AG04449 (cell line): ENCODE results near the gene MAL.

Experiments
- CTCF ChIA-PET: fragments of 350-600 bp; formaldehyde crosslinking; extraction: SDS; loops from one replicate; lab custom pipeline; 2021; ENCODE audit warnings: antibody characterized with exemption; lab: Yijun Ruan, JAX
- POLR2A ChIA-PET: fragments of 400-600, 350-600 bp; formaldehyde crosslinking; extraction: SDS; loops from one replicate; lab custom pipeline; 2020; ENCODE audit warnings: antibody characterized with exemption, inconsistent platforms; lab: Yijun Ruan, JAX
- DNase-seq: peaks from one replicate; pipeline ENCODE4 v3.0.0-alpha.2; 2010; ENCODE audit warnings: low read depth, low spot score
- H3K4me3 ChIP-seq: 2 replicates; pipeline ENCODE4 v1.5.1; 2011; ENCODE audit warnings: low read depth, mild to moderate bottlenecking, control low read depth, low read length
- TF ChIP-seq, protein P1 (sequence below): IDR thresholded peaks from one replicate; pipeline ENCODE4 v1.5.1; 2011; ENCODE audit warnings: mild to moderate bottlenecking, moderate library complexity, low read length, control low read depth, inconsistent platforms; ENCODE audit not compliant: insufficient read depth; ENCODE audit errors: missing control alignments

MAL gene

DNA sequence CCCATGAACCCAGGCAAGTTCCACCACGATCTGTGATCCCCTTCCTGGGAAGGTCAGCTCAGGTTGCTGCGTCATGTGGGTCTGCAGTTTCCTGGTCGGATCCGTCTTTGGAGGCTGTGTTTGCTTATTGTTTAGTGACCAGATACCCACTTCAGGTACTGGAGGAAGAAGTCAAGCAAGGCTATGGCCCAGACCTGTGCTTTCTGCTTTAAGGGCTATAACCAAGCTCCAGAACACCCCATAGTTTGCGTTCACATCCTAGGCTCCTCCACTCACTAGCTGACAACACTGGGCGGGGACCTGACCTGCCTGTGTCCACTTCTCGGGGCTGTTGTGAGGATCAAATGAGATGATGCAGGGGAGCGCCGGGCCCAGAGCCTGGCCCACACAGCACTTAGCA is 44.0 kb downstream of the MAL start:
- DNase-seq, result no peak
- TF ChIP-seq, protein P1, sequence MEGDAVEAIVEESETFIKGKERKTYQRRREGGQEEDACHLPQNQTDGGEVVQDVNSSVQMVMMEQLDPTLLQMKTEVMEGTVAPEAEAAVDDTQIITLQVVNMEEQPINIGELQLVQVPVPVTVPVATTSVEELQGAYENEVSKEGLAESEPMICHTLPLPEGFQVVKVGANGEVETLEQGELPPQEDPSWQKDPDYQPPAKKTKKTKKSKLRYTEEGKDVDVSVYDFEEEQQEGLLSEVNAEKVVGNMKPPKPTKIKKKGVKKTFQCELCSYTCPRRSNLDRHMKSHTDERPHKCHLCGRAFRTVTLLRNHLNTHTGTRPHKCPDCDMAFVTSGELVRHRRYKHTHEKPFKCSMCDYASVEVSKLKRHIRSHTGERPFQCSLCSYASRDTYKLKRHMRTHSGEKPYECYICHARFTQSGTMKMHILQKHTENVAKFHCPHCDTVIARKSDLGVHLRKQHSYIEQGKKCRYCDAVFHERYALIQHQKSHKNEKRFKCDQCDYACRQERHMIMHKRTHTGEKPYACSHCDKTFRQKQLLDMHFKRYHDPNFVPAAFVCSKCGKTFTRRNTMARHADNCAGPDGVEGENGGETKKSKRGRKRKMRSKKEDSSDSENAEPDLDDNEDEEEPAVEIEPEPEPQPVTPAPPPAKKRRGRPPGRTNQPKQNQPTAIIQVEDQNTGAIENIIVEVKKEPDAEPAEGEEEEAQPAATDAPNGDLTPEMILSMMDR, result no peak
- H3K4me3 ChIP-seq, result no peak overlapping the region
- CTCF ChIA-PET, result interaction anchor here (1.9 kb wide), 1 partner anchor 9 kb away, joined by 9 read pairs; no protein-coding TSS in a partner anchor
- POLR2A ChIA-PET, result no interaction called here

DNA sequence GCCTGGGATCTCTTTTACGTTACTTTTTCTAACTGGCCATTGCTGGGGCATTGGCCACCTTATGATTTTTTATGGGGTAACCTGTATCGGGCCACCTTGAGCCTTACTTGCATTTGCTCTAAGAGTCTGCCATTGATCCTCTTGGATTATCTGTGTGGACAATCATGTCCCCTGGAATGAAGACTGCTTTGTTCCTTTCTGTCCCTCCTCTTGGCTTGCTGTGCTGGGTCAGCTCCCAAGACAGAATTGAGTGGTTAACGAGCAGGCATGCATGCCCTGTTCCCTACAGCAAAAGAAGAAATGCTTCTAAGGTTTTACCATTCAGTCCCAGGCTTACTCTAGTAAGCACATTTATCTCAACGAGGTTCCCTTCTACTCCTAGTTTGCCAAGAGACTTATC is 46.3 kb downstream of the MAL start:
- ChIA-PET CTCF (interaction anchor here (0.7 to 1.6 kb wide), 3 partner anchors 9 to 44 kb away, joined by 3 to 4 read pairs (median 3); no protein-coding TSS in a partner anchor), POLR2A (no interaction called here)
- no peak overlapping the region for H3K4me3 ChIP-seq
- TF ChIP-seq, protein P1, result no peak
- DNase-seq, result no peak

DNA sequence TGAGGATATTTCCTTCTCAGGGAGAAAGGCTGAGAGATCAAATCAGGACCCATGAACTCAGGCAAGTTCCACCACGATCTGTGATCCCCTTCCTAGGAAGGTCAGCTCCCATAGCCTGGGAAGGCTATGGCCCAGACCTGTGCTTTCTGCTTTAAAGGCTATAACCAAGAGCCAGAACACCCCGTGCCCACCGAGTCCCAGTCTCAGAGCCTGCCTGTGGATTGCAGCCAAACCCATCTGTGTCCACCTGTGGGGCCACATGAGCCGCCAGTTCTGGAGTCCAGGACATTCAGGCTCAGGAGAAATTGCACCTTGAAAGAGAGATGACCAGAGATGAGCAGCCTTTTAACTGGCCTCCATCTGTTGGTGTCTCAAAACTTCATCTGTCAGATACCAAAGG is 46.9 kb downstream of the MAL start:
- POLR2A ChIA-PET, result no interaction called here
- CTCF ChIA-PET, result interaction anchor here (1.2 to 1.6 kb wide), 2 partner anchors 8 to 10 kb away, joined by 3 read pairs; no protein-coding TSS in a partner anchor
- H3K4me3 ChIP-seq, result no peak overlapping the region
- no peak for DNase-seq
- TF ChIP-seq, protein P1, result no peak

DNA sequence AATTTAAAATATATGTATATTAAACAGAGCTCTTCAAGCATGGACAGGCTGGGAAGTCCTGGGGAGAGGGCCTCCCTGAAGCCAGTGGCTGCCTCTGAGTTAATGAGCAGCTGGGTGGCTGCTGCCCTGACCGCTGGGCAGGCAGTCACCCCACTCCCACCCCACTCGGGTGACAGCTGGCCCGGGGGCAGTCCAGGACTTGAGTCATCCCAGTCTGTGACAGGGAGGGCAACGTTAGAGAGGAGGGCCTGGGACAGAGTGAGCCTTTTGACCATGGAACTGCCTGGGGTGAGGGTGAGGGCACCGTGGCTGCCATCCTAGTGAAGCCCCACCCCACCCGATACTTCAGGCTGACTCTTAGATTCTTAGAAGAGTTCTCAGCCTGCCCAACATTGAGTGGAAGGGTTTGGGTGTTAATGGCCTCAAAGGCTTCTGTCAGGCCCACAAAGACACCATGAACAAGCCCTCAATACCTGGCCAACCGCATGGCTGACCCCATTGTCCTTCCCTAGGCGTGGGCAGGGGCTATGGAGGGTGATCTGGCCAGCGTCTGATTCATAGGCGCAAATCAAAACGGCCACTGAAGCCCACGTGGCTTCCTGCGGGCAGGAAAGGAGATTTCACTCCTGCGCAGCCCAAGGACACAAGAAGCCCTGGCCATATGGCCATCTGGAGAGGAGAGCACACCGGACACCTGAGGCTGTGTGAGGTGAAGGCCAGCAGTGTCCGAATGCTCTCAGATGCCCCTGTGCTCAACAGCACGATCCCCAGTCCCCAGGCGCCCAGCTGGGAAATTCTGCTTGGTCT is 48.6 kb downstream of the MAL start:
- CTCF ChIA-PET, result interaction anchor here (1.2 kb wide), 1 partner anchor 41 kb away, joined by 4 read pairs; no protein-coding TSS in a partner anchor
- POLR2A ChIA-PET, result no interaction called here
- H3K4me3 ChIP-seq, result no peak overlapping the region
- TF ChIP-seq, protein P1, result no peak
- no peak for DNase-seq

DNA sequence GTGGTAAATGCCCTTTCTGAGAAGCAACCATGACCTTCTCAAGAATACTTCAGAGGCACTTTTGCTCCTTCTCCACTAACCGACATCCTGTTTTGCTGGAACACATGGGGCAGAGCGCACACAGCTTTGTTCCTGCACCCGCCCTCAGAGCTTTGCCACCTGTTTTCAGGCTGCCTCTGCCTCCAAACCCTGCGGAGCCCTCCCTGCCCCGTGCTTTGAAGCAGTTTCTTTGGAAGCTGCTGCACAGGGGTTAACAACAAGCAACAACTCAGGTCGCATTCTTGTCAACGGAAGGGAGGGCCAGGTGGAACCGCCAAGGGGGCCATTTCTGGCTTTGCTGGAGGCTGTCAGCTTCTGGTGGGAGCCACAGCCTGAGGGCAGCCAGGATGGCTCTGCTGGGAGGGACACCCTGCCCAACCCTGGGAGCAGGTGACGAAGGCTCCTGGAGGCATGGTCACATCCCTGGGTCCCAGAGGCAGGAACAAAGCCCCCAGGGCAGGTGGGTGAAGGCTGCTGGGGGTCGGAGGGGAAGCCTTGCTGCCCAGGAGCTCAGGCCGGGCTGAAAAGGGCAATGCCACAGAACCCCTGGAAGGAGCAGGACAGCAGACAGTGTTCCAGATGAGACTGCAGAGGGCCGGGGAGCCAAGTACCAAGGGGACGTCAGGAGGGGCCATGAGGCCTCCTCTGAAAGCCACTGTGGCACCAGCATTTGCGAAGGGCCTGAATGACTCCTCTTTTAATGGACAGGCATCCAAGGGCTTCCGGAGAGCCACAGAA is 49.3 kb downstream of the MAL start:
- TF ChIP-seq, protein P1, result no peak
- ChIA-PET POLR2A (no interaction called here), CTCF (interaction anchor here (0.6 to 5.7 kb wide), 8 partner anchors 9 to 53 kb away, joined by 3 to 58 read pairs (median 5); no protein-coding TSS in a partner anchor)
- no peak for DNase-seq
- no peak overlapping the region for H3K4me3 ChIP-seq
